ENCODE results near the gene BRICD5.

DNA sequence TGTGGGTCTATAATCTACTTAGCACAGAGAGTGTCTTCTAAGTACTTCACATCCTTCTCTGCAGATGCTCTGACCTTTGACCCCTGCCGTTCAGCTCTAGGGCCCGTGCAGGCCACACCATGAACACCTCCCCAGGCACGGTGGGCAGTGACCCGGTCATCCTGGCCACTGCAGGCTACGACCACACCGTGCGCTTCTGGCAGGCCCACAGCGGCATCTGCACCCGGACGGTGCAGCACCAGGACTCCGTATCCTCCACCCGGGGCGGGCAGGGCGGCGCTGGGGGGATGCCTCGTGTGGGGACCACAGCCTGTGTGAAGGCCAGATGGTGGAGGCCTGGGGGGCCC is 4.7 kb downstream of the BRICD5 start:
- TF ChIP-seq, protein P1, sequence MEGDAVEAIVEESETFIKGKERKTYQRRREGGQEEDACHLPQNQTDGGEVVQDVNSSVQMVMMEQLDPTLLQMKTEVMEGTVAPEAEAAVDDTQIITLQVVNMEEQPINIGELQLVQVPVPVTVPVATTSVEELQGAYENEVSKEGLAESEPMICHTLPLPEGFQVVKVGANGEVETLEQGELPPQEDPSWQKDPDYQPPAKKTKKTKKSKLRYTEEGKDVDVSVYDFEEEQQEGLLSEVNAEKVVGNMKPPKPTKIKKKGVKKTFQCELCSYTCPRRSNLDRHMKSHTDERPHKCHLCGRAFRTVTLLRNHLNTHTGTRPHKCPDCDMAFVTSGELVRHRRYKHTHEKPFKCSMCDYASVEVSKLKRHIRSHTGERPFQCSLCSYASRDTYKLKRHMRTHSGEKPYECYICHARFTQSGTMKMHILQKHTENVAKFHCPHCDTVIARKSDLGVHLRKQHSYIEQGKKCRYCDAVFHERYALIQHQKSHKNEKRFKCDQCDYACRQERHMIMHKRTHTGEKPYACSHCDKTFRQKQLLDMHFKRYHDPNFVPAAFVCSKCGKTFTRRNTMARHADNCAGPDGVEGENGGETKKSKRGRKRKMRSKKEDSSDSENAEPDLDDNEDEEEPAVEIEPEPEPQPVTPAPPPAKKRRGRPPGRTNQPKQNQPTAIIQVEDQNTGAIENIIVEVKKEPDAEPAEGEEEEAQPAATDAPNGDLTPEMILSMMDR (IDR thresholded peaks at IDR 0.05) = no peak
- TF ChIP-seq EP300 (IDR thresholded peaks at IDR 0.05) = no peak

All from gastroesophageal sphincter (tissue), 3 donors.